Measurements from ENCODE around the gene ANKRD61.
"Not testable (repeated sequence)": the region's sequence is repeated elsewhere in the genome, so short reads cannot be mapped to it uniquely, and the experiment has no call there.

- TF ChIP-seq EZH2 (IDR thresholded peaks at IDR 0.05; ENCODE audit: low read length, unreplicated experiment); CTCF (conservative IDR thresholded peaks at IDR 0.05; ENCODE audit: low read depth, low read length): not testable (repeated sequence)
These were observed 44.1 kb upstream of the ANKRD61 start for GRCh38 chr7:5987061-5987460.

All from PC-3 (cell line).